Measurements from ENCODE around the gene LGALS3BP. TPM values are rescaled to one million over a fixed set of nuclear protein-coding genes. Genes with fewer than 3 reads are reported as not detected.
"Not testable (repeated sequence)": the region's sequence is repeated elsewhere in the genome, so short reads cannot be mapped to it uniquely, and the experiment has no call there.

The LGALS3BP gene
- total RNA-seq, 2 donors from 2014 or later, result 103 to 163 TPM

- intact Hi-C loops (cut with DNase I), result loop anchor here (5.0 kb wide), 1 partner anchor 110 kb away; no protein-coding TSS in a partner anchor
- no peak for DNase-seq (ENCODE audit: low spot score)
These were observed 7.1 kb downstream of the LGALS3BP start for GRCh38 chr17:78972507-78973105.

DNA sequence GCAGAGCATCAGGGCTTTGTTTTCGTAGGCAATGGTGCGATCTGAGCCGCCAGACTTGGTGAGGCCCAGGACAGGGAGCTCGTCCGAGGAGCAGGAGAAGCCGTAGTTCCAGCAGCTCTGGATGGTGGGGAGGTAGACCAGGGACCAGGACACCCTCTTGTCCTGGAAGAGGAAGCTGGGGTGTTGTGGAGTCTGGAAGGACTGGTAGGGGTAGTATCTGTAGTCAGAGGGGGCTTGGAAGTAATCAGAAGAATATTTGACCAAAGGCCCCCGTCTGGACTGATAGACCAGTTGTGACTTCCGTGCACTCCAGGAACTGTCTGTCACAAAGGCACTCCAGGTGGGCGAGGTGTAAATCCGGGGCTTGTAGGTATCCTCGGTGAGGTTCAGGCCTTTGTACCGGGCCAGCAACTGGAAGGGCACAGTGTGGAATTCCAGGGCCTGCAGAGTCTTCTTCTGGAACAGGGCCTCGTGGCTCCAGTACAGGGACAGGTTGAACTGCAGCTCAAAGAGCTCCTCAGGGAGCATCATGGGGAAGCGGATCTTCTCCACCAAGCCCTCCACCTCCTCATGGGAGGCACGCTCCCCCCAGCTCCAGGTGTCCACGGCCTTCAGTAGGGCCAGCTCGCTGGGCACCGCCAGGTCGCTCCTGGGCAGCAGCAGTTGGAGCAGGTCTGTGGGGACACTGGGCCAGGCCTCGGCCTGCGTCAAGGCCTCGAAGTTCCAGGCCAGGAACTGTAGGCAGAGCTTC, 7.8 kb downstream of the LGALS3BP start:
- DNase-seq (ENCODE audit: low spot score), result no peak
- intact Hi-C loops (cut with DNase I), result loop anchor here (5.0 kb wide), 1 partner anchor 110 kb away; no protein-coding TSS in a partner anchor

DNA sequence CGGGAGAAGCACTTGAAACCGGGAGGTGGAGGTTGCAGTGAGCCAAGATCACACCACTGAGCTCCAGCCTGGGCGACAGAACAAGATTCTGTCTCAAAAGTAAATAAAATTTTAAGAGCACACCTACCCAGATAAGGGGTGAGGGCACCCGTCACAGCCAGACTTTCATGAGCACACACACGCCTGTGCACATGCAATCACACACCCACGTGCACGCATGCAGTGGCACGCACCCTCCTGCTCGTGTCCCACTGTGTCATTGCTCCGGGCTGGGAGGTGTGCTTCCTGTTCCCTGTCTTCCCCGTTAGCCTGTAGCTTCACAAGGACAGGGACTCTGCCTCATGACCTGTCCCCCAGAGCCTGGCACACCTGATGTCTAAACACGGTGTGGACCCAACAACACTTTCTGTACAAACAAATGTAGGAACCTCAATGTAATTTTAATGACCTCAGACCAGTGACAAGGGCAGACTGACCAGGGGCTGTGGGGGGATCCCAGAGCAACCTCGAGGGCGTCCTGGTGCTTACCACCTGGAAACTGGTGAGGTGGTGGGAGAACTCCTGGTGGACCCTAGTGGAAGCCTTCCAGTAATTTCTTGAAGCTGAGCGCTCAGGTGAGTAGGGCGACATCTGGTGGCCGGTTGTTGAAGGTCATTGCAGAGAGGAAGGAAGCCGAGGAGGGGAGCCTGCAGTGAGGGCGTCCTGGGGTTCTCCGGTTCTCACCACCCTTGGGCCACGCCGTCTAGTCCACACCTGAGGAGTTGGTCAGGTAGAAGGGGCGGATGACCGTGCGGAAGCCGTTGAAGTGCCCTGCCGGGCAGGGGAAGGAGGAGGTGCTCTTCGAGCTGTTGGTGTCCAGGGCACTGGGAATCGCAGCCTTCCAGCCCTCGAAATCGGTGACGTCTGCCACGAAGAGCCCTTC, 8.6 kb downstream of the LGALS3BP start:
- intact Hi-C loops (cut with DNase I), result loop anchor here (5.0 kb wide), 1 partner anchor 109 kb away; no protein-coding TSS in a partner anchor
- DNase-seq (ENCODE audit: low spot score), result peak; percentile 93

DNA sequence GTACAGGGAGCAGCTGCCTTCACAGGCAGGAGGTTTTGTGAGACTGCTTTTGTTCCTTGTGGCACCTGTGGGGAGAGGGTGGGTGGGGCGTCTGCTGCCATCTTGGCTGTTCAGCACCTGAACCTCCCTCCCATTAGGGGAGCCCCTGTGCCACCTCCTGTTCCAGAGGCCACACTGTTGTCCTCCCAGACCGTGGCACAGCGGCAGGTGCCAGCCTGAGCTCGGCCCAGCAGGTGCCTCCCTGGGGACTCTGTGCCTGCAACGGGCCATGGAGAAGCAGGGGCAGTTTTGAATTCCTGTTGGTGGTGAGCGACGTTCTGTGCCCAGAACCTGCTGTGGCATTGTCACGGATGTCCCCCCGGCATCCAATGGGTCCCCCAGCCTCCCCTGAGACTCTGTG, 9.9 kb downstream of the LGALS3BP start:
- intact Hi-C loops (cut with DNase I), result loop anchor here (5.0 kb wide), 1 partner anchor 108 kb away; no protein-coding TSS in a partner anchor
- no peak for DNase-seq (ENCODE audit: low spot score)

DNA sequence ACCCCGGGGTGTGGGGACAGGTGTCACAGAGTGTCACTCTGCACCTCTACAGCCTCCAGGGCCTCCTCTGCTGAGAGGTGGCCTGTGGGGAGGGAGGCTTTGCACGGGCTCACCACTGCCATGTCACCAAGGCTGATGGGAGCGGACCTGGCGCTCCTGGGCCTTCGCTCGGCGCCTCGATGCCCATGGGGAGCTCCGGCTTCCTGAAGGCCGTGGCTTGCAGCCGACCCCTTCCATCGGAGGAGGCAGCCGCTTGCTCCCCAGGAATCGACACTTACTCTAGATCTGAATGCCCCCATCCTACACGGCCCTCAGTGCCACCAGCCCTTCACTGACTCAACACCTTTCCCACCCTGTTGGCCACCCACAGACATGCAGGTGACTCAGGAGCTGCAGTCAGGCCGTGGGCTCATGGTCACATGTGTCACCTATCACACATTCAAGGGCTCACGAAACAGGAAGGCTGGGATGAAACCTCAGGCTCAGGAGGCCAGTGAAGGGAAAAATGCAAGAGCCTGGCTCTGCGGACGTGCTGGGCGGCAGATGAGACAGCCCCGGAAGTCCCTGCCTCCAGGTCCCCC, 11.9 kb downstream of the LGALS3BP start:
- intact Hi-C loops (cut with DNase I), result no loop called here

GRCh38 chr17:78966910-78967600, 12.7 kb downstream of the LGALS3BP start:
- intact Hi-C loops (cut with DNase I), result no loop called here
- no peak for DNase-seq (ENCODE audit: low spot score)

More for the DNA sequence above, 11.9 kb downstream of the LGALS3BP start:
- no peak for DNase-seq (ENCODE audit: low spot score)

GRCh38 chr17:78966123-78966813, 13.5 kb downstream of the LGALS3BP start:
- intact Hi-C loops (cut with DNase I), result no loop called here
- no peak for DNase-seq (ENCODE audit: low spot score)

- intact Hi-C loops (cut with DNase I), result no loop called here
These were observed 14.2 kb downstream of the LGALS3BP start for GRCh38 chr17:78965491-78965924.

GRCh38 chr17:78963378-78963777, 16.3 kb downstream of the LGALS3BP start:
- no peak for DNase-seq (ENCODE audit: low spot score)
- intact Hi-C loops (cut with DNase I), result no loop called here

More at GRCh38 chr17:78965491-78965924, 14.2 kb downstream of the LGALS3BP start:
- no peak for DNase-seq (ENCODE audit: low spot score)

- intact Hi-C loops (cut with DNase I); DNase-seq (ENCODE audit: low spot score): not testable (repeated sequence)
These were observed 16.8 kb downstream of the LGALS3BP start for GRCh38 chr17:78962984-78963348.

- intact Hi-C loops (cut with DNase I), result no loop called here
- no peak for DNase-seq (ENCODE audit: low spot score)
These were observed 17.3 kb downstream of the LGALS3BP start for GRCh38 chr17:78962345-78962983.

DNA sequence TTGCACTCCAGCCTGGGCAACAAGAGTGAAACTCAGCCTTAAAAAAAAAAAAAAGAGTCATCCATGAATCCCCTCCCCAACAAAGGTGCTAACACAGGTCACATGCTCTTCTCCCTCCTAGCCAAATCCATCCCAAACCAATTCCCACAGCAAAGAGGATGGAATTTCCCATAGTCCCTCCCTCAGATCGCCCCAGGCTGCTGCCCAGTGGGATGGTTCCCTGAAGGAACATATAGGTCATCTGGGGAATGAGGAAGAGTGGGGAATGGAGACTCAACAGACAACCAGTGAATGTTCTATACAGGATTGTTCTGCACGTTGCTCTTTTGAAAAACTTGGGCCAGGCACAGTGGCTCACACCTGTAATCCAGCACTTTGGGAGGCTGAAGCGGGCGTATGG, 18.2 kb downstream of the LGALS3BP start:
- no peak for DNase-seq (ENCODE audit: low spot score)

DNA sequence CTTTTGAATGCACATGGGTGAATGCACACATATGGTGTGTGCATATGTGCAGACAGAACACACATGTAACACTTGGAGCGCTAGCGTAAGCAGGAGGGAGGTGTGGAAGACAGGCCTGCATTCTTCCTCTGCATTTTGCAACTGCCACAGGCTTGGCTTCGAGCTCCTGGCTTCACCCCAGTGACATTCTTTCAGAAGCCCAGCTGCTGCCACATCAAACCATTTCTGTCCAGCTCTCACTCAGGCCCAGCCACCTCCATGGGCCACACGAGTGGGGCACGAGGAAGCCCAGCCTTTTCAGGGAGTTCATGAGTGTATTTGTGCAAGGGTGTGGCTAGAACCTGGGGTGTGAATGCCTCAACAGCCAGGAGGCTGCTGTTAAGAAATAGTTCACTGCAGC, 18.8 kb downstream of the LGALS3BP start:
- intact Hi-C loops (cut with DNase I), result no loop called here
- no peak for DNase-seq (ENCODE audit: low spot score)

More for the DNA sequence above, 18.2 kb downstream of the LGALS3BP start:
- intact Hi-C loops (cut with DNase I), result no loop called here

DNA sequence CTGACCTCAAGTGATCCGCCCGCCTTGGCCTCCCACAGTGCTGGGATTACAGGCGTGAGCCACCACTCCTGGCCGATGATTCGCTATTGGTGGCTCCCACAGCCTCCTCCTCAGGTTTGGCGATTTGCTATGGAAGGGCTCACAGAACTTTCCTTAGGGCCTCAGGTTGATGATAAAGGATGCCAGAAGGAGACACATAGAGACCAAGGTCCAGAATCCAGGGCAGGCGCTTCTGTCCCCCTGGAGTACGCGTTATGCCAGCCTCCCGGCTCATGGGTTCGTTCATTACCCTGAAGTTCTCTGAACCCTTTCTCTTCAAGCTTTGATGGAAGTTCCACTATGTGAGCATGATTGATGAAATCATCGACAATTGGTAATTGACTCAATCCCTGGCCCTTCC, 19.9 kb downstream of the LGALS3BP start:
- no peak for DNase-seq (ENCODE audit: low spot score)
- intact Hi-C loops (cut with DNase I), result no loop called here

- no peak for DNase-seq (ENCODE audit: low spot score)
- intact Hi-C loops (cut with DNase I), result no loop called here
These were observed 21.0 kb downstream of the LGALS3BP start for GRCh38 chr17:78958641-78959127.

- no peak for DNase-seq (ENCODE audit: low spot score)
- intact Hi-C loops (cut with DNase I), result no loop called here
These were observed 22.6 kb downstream of the LGALS3BP start for GRCh38 chr17:78957128-78957527.

GRCh38 chr17:78956254-78956653, 23.5 kb downstream of the LGALS3BP start:
- intact Hi-C loops (cut with DNase I), result no loop called here
- DNase-seq (ENCODE audit: low spot score), result no peak

All from posterior vena cava (tissue), 2 donors.